Astrocyte of the spinal cord (primary cell): Measurements from ENCODE around the gene CNOT1.
"Not testable (repeated sequence)": the region's sequence is repeated elsewhere in the genome, so short reads cannot be mapped to it uniquely, and the experiment has no call there.

Experiments
- DNase-seq: peaks from one replicate; pipeline ENCODE4 v3.0.0; 2011; ENCODE audit warnings: low read depth, low spot score
- H3K4me3 ChIP-seq: 2 replicates; pipeline ENCODE4 v1.5.1; 2011; ENCODE audit warnings: low read depth, mild to moderate bottlenecking, low read length, moderate library complexity
- CTCF ChIP-seq: IDR thresholded peaks from 2 replicates; pipeline ENCODE4 v1.5.1; 2012; ENCODE audit warnings: low read depth, mild to moderate bottlenecking, low read length, inconsistent platforms
- in situ Hi-C: cut with HindIII; loops from 2 replicates; pipeline ENCODE4 v1.10.0; 2017; ENCODE audit warnings: low sequenced_read_pairs

CNOT1 gene

GRCh38 chr16:58574895-58575294 is 54.7 kb downstream of the CNOT1 start:
- no peak overlapping the region for H3K4me3 ChIP-seq
- TF ChIP-seq CTCF: no peak
- in situ Hi-C loops: no loop called here
- DNase-seq: no peak

- DNase-seq, in situ Hi-C loops, H3K4me3 ChIP-seq: not testable (repeated sequence)
These were observed 63.9 kb downstream of the CNOT1 start for GRCh38 chr16:58565697-58566096.

GRCh38 chr16:58563775-58564174 is 65.9 kb downstream of the CNOT1 start:
- DNase-seq: no peak
- in situ Hi-C loops: no loop called here
- no peak overlapping the region for H3K4me3 ChIP-seq
- TF ChIP-seq CTCF: no peak

- in situ Hi-C loops: no loop called here
- peak; percentile 62 for DNase-seq
- no peak for TF ChIP-seq CTCF
- H3K4me3 ChIP-seq: no peak overlapping the region
These were observed 66.4 kb downstream of the CNOT1 start for GRCh38 chr16:58563235-58563634.

- DNase-seq: peak; percentile 16
- in situ Hi-C loops: no loop called here
- no peak overlapping the region for H3K4me3 ChIP-seq
- no peak for TF ChIP-seq CTCF
These were observed 72.9 kb downstream of the CNOT1 start for GRCh38 chr16:58556678-58557077.

- in situ Hi-C loops: no loop called here
- TF ChIP-seq CTCF: no peak
- no peak overlapping the region for H3K4me3 ChIP-seq
- DNase-seq: no peak
These were observed 78.1 kb downstream of the CNOT1 start for GRCh38 chr16:58551496-58551895.

GRCh38 chr16:58548378-58548777 is 81.2 kb downstream of the CNOT1 start:
- in situ Hi-C loops: no loop called here
- no peak overlapping the region for H3K4me3 ChIP-seq
- no peak for TF ChIP-seq CTCF
- no peak for DNase-seq
